Stimulated activated naive CD4-positive, alpha-beta T cell treated with Interleukin-2 at 50 U/mL for 16 hours (primary cell): ENCODE results near the gene MTHFS.
"Not testable (repeated sequence)": the region's sequence is repeated elsewhere in the genome, so short reads cannot be mapped to it uniquely, and the experiment has no call there.

Experiments
- DNase-seq: peaks from one replicate; lab custom pipeline; 2025; lab: John Stamatoyannopoulos, UW

Gene MTHFS

GRCh38 chr15:79915776-79916501 is 19.1 kb upstream of the MTHFS start:
- not testable (repeated sequence) for DNase-seq

GRCh38 chr15:79914728-79915127 is 17.9 kb upstream of the MTHFS start:
- no peak for DNase-seq

- DNase-seq, result not testable (repeated sequence)
Observed at GRCh38 chr15:79909556-79910335, 12.9 kb upstream of the MTHFS start.

DNA sequence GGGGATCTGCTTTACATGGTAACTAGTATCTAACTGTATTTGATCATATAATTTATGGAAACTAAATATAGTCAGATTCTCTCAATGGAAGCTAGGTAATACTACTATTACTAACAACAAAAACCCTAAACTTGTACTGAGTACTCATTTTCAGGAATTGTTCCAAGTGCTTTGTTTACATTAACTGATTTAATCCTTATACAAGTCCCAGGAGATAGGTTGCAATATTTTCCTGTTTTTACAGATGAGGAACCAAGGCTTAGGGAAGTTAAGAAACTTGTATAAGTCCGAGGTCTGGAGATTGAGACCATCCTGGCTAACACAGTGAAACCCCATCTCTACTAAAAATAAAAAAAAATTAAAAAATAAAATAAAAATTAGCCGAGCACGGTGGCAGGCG is 7.5 kb upstream of the MTHFS start:
- no peak for DNase-seq

- DNase-seq, result no peak
Observed at GRCh38 chr15:79903626-79904025, 6.8 kb upstream of the MTHFS start.

GRCh38 chr15:79903144-79903543 is 6.3 kb upstream of the MTHFS start:
- DNase-seq, result no peak

DNA sequence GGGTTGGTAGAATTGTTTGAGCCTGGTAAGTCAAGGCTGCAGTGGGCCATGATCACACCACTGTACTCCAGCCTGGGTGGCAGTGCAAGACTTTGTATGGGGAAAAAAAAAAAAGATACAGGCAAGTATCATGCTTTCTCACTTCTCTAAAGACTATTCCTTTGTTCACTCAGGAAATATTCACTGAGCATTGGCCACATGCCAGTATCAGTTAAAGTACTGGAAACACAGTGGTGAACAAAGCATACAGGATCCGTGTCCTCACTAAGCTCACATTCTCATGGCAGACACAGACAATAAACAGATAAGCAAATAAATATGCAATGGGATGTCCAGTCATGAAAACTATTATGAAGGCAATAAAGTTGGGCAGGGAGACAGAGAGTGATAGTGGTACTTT is 5.1 kb upstream of the MTHFS start:
- no peak for DNase-seq

DNA sequence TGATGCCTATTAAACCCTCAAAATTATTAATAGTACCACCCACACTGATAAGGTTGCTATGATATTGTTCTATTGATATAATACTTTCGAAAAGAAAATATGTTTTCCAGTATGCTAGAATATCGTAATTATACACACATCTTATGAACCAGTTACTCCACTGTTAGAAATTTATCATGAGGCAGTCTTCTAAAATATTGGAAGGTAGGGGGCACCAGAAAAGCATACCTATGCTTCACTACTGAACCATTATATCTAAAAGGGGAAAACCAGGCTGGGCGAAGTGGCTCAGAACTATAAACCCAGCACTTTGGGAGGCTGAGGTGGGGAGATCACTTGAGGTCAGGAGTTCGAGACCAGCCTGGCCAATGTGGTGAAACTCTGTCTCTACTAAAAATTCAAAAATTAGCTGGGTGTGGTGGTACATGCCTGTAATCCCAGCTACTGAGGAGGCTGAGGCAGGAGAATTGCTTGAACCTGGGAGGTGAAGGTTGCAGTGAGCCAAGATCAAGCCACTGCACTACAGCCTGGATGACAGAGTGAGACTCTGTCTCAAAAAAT is 4.1 kb upstream of the MTHFS start:
- DNase-seq, result not testable (repeated sequence)

- DNase-seq, result no peak
Observed at GRCh38 chr15:79900087-79900486, 3.3 kb upstream of the MTHFS start.

DNA sequence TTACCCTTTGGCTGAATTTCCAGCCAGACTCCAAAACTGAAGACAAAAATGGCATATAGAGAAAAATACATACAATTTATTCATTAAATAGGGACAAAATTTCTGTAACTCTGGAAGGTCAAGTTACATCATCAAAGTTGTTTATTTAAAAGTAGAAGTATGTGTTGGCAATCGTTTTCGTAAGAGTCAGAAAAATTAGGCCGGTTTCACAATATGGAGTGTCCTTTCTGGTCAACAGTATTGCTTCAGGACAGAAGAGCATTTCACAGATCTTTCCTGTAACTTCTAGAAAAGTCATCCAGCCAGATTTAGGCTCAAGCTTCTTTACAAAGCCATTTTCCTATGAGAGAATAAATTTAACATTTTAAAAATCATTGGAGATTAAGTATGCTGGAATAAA is 2.0 kb upstream of the MTHFS start:
- DNase-seq, result not testable (repeated sequence)

- no peak for DNase-seq
Observed at GRCh38 chr15:79898369-79898768, 1.6 kb upstream of the MTHFS start.

GRCh38 chr15:79897701-79898113 is 893 bp upstream of the MTHFS start:
- DNase-seq, result peak; percentile 6

DNA sequence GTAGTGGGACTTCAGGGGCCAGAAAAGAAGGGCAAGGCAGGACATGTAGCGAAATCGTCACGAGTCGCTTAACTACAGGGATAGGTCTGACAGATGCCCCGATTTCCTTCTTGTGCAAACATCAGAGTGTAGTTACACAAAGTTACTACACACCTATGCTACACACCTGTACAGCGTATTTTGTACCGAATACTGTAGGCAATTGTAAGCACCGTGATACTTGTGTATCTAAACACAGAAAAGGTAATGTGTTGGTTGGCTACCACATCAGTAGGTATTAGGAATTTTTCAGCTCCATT is 515 bp upstream of the MTHFS start:
- no peak for DNase-seq

- no peak for DNase-seq
Observed at GRCh38 chr15:79896131-79896633, 632 bp downstream of the MTHFS start.

- no peak for DNase-seq
Observed at GRCh38 chr15:79887054-79887930, 9.5 kb downstream of the MTHFS start.

GRCh38 chr15:79886124-79886523 is 10.7 kb downstream of the MTHFS start:
- DNase-seq, result no peak

- no peak for DNase-seq
Observed at GRCh38 chr15:79884204-79884596, 12.6 kb downstream of the MTHFS start.

DNA sequence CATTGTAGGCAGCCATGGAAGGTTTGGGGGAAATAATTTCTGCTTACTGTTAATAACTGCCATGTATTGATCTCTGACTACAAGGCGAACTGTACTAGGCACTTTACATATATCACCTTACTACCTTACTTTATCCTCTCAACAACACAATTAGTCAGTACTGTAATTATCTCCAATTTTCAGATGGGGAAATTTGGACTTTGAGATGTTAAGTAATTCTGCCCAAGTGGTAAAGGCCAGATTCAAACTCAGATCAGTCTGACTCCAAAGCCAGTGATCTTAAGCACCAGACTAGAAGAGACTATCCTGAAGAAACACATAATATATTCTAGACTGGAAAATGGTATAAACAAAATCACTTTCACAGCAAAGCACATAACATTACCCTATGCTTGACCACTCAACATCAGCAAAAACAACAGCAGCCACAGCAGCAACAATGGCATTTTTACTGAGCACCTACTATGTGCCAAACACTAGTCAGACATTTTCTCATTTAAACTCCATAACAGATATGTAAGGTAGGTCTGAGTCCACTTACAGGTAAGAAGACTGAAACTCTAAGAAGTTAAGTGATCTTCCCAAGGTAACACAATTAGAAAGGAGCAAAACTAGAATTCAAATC is 13.1 kb downstream of the MTHFS start:
- no peak for DNase-seq

DNA sequence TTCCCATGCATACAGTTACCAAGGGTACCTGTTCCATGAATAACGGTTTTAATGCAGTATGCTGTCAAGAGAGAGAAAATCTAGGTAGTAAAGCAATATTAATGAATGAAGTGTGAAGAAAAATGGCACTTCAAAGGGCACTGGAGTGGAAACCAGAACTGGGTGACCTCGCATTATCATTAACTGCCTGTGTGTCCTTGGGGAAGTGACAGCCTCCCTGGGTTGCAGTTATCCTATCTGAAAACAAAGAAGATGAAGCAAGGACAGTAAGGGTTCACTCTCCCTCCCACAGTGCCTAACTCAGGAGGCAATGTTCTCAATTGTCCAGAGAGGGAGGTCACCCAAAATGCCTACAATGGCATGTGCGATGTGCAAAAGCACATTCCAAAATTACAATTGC is 15.1 kb downstream of the MTHFS start:
- DNase-seq, result no peak

DNA sequence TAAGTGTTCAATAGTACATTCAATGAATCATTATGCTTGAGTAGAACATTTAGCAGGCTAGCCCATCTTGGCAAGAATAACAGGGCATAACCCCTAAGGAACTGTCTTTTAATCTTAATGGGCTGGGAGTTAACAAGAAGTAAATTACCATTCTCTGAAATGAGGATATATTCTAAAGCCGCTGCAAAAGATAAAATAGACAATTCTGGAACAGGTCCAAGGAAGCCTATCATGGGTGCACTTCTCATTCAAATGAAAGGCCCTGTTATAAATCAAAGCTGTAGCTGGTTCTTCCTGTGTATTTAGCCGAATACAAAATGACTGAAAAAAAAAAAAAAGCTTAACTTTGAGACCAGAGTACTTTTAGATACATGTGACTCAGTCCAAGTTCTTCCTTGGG is 15.6 kb downstream of the MTHFS start:
- DNase-seq, result no peak

DNA sequence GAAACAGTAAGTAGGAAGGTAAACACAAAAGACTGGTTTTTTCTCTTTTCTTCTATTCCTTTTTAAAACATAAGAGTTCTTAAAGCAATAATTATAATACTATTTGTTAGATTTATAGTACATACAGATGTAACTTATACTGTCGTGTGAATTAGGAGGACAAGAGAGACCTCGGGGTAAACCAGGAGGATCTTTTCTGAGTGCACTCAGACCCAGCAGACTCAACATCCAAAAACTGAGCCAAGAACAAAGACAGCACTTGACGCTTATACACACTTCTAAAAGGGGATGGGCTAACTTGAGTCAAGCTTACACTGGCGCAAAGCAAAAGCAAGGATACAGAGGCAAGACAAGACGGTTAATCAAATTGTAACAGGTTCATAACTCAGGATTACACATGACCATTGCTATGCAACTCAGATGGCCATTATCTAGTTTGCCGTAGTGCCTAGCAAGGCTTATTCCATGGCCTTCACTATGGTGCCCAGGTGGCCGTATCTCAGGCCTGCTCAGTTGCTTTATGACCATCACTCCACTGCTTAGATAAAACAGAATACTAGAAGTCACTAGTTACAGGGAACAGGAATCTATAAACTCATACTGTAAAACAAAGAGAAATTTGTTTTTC is 18.6 kb downstream of the MTHFS start:
- DNase-seq, result no peak
